ENCODE measurements around the gene HERC2. TPM values are rescaled to one million over a fixed set of nuclear protein-coding genes. Genes with fewer than 3 reads are reported as not detected.

HERC2 gene
- total and polyA plus RNA-seq, 2 of the 8 experiments (the other 6 are each of a cell fraction or from before 2014, with no cell fraction given) = 83.0 to 88.7 TPM

GRCh38 chr15:28133281-28133680, 188.7 kb downstream of the HERC2 start:
- Histone ChIP-seq H3K9me3 (ENCODE audit: insufficient read depth in 2 of 2, low read depth in 1 of 2, low read length in 1 of 2) (no peaks in the 10 kb centered on the region), H3K18ac (ENCODE audit: extremely low read depth, low read length) (no peak overlapping the region), H3K9ac (replicated peaks in 1 of 4; ENCODE audit: extremely low read depth in 1 of 4, low read depth in 3 of 4, low read length in 3 of 4) (no peak overlapping the region), H2BK15ac (ENCODE audit: low read length) (no peak overlapping the region), H2AFZ (ENCODE audit: low read length) (no peak overlapping the region), H4K8ac (ENCODE audit: extremely low read depth, insufficient read depth, low read length) (no peak overlapping the region), H3K4me2 (ENCODE audit: insufficient read depth in 1 of 2, low read depth in 2 of 2, low read length in 2 of 2) (no peak overlapping the region), H3K4me3 (ENCODE audit: extremely low read depth in 1 of 4, insufficient read depth in 2 of 4, low read depth in 3 of 4, low read length in 4 of 4) (no peak overlapping the region), H4K5ac (ENCODE audit: insufficient read length, low read depth, low read length) (no peak overlapping the region), H3K4me1 (replicated peaks in 1 of 4; ENCODE audit: control insufficient read depth in 3 of 4, insufficient read depth in 4 of 4, low read length in 3 of 4) (peaks cover 0 to 8% (median 4%) of the 10 kb centered on the region in 4 experiments; a peak in 5 of 7 replicates), H3K4ac (replicated peaks; ENCODE audit: insufficient read length, low read depth, low read length) (no peak overlapping the region), H3K79me2 (ENCODE audit: control insufficient read depth in 1 of 2, insufficient read depth in 2 of 2, low read length in 2 of 2) (no peaks in the 10 kb centered on the region; a peak in 1 of 4 replicates), H3K27ac (ENCODE audit: low read depth, low read length) (no peak overlapping the region), H2BK120ac (replicated peaks; ENCODE audit: low read depth, low read length) (no peak overlapping the region), H2BK20ac (ENCODE audit: low read length) (no peak overlapping the region), H3K14ac (ENCODE audit: insufficient read length) (no peak overlapping the region), H3K23me2 (ENCODE audit: low read depth, low read length) (no peaks in the 10 kb centered on the region), H3K36me3 (ENCODE audit: control insufficient read depth in 2 of 4, insufficient read depth in 4 of 4, low read length in 3 of 4) (peaks cover 6 to 20% (median 17%) of the 10 kb centered on the region in 4 experiments; a peak in 7 of 8 replicates), H3K79me1 (ENCODE audit: low read depth, low read length) (no peaks in the 10 kb centered on the region), H4K20me1 (replicated peaks in 1 of 2; ENCODE audit: control insufficient read depth in 1 of 2, insufficient read depth in 2 of 2, low read length in 2 of 2) (peaks cover 0 to 2% of the 10 kb centered on the region in 2 experiments), H2AK5ac (ENCODE audit: low read depth, low read length) (no peak overlapping the region), H2BK5ac (ENCODE audit: low read depth, low read length) (no peak overlapping the region), H3K27me3 (replicated peaks in 1 of 4; ENCODE audit: control insufficient read depth in 3 of 4, extremely low read depth in 1 of 4, insufficient read depth in 3 of 4, low read length in 3 of 4) (no peaks in the 10 kb centered on the region), H3K23ac (ENCODE audit: insufficient read length) (no peak overlapping the region), H2BK12ac (ENCODE audit: low read depth, low read length) (no peak overlapping the region), H3K56ac (replicated peaks; ENCODE audit: insufficient read length, low read depth, low read length) (no peak overlapping the region), H4K91ac (replicated peaks; ENCODE audit: insufficient read length, low read length) (no peak overlapping the region)
- ChIA-PET POLR2A (ENCODE audit: partially characterized antibody) (no interaction called here), CTCF (ENCODE audit: partially characterized antibody) (no interaction called here)
- FAIRE-seq = peak; percentile 36
- DNase-seq (ENCODE audit: low read depth in 1 of 2, low spot score in 2 of 2) = no peak
- no peak for TF ChIP-seq TAF1 (IDR thresholded peaks at IDR 0.05; ENCODE audit: low read depth, low read length)
- TF ChIP-seq SP1 (IDR thresholded peaks at IDR 0.05; ENCODE audit: low read depth, low read length) = no peak
- TF ChIP-seq POLR2A (IDR thresholded peaks at IDR 0.05; ENCODE audit: control extremely low read depth in 1 of 2, low read depth in 2 of 2, low read length in 2 of 2) = no peak
- no peak for TF ChIP-seq RBBP5 (IDR thresholded peaks at IDR 0.05; ENCODE audit: borderline replicate concordance, low read depth, low read length)
- TF ChIP-seq CEBPB (IDR thresholded peaks at IDR 0.05; ENCODE audit: low read depth, low read length) = no peak
- no peak for TF ChIP-seq RFX5 (IDR thresholded peaks at IDR 0.05; ENCODE audit: borderline replicate concordance, low read depth, low read length)
- no peak for TF ChIP-seq EP300 (IDR thresholded peaks at IDR 0.05; ENCODE audit: borderline replicate concordance in 1 of 2, low read depth in 2 of 2, low read length in 2 of 2)
- no peak for TF ChIP-seq TBP (IDR thresholded peaks at IDR 0.05; ENCODE audit: low read depth, low read length)
- TF ChIP-seq TCF12 (IDR thresholded peaks at IDR 0.05; ENCODE audit: low read depth, low read length) = no peak
- no peak for TF ChIP-seq SUZ12 (IDR thresholded peaks at IDR 0.05; ENCODE audit: low read length)
- no peak for TF ChIP-seq CTBP2 (IDR thresholded peaks at IDR 0.05; ENCODE audit: borderline replicate concordance, insufficient read depth, insufficient read length, low read length)
